ENCODE results near the gene INAFM2.

INAFM2 gene

DNA sequence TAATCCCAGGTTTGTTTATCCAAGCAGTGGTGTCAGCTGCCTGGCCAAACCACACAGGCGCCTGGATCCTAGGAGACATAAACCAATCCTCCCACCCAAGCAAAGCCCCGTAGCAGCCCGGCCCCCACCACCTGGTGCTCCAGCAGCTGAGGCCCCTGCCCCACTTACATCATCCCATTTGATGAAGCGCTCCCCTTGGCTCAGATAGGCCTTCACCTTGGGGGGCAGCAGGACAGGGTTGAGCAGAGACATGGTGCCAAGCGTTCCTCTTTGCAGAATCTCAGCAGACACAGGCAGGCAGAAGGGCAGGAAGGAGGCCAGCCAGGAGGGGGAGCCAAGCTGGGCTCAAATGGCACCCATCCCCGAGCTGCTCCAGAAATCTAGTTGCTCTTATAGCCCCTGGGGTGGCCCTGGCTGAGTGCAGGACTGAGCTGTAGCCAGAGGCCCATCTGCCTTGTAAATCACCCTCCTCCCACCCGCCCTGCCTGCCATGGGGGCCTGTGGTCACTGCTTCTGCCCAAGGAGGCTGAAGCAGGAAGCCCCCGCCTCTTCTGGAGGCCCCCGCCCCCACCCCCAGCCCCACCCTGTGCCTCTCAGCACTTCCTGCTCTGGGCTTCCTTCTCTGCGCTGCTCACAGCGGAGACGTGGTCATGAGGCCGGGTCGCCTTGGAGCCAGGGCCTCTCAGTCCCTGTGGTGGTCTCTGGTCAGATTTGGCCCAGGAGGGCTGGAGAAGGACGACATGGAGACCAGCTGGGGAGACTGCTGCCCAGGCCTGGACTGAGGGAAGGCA, 15.9 kb upstream of the INAFM2 start, which contains the start of gene PLCB2:
Gene PLCB2 (minus strand): TSS at position 515 of the 791 bp plus-strand sequence. CDS start 263 bp downstream, at position 252.
- no peak for DNase-seq

- no peak for DNase-seq
These were observed 14.1 kb upstream of the INAFM2 start for GRCh38 chr15:40309344-40309862.

DNA sequence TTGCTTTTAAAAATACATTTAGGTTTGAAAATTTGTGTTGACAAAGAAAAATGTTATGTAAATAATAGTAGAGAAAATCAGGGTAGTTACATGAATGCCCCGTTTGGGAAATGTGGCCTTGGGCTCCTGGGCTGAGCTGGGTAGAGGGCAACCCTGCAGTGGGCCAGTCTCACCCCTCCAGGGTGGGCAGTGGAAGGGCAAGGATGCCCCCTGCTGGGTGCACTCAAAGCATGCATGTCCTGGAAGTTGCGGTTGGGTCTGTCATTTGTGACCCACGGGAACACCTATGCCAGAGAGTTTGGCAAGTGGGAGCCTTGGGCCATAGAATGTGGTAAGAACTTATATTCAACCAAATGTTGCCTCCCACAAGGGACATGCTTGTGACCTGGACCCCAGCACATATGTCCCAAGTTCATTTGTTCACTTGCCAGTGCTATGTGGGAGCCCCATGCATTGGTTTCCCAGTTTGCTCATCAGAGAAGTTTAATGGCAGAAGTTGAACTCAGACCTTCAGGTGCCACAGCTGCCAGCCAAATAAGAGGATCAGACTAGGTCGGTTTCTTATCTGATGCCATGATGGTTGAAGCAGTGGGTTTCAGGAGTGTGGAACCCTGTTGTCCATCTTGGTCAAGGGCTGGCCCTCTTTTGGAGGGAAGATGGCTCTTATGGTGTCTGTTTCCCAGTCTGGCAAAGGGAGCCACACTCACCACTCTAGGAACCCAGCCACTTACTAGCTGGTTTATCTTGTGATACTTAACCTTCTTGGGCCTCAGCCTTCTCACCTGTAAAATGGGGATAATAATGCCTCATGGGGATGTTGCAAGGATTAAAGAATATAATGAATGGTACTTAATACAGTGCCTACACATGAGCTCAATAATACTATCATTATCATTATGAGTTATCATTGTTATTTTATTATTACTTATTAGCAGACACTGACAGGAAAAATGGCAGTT, 13.2 kb upstream of the INAFM2 start:
- no peak for DNase-seq

GRCh38 chr15:40310993-40311392, 12.5 kb upstream of the INAFM2 start:
- DNase-seq = no peak

DNA sequence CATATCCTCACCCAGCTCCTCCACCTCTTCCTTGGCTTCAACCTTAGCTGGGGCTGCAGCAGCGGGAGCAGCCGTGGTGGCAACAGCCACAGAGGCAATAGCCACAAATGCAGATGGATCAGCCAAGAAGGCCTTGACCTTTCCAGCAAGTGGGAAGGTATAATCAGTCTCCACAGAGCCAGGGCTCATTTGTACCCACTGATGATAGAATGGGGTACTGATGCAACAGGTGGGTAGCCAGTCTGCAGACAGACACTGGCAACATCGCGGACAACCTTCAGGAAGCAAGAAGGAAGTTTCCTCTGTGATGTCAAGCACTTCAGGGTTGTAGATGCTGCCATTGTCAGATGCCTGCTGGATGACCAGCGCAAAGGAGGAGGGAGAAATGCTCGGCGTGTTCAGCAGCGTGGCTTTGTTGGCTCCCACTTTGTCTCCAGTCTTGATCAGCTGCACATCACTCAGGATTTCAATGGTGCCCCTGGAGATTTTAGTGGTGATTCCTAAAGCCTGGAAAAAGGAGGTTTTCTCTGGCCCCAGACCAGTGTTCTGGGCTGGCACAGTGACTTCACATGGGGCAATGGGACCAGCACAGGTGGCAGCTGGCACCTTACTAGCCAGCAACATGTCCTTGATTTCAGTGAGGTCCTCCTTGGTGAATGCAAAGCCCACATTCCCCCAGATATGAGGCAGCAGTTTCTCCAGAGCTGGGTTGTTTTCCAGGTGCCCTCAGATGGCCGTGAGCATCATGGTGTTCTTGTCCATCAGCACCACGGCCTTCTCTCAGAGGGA, 10.9 kb upstream of the INAFM2 start:
- DNase-seq = no peak

GRCh38 chr15:40313531-40314398, 9.7 kb upstream of the INAFM2 start:
- peak; percentile 61 for DNase-seq

- no peak for DNase-seq
These were observed 8.7 kb upstream of the INAFM2 start for GRCh38 chr15:40314723-40315276.

DNA sequence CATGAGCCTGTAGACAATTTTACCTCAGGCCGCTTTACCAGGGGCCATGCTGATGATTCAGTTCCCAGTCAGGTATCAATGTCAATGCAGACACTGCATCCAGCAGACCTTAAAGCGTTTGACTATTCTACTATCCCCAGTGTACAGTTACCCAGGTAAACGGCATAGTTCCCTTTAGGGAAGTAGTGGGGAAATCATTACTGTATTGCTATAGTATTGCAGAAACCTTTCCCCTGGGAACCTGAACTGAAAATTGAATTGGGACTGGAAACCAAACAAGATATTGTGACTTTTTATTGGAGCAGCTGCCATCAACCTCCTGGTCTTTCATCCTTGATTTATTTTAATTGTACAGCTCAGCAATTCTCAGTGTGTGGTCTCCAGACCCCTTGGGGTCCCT, 6.6 kb upstream of the INAFM2 start:
- DNase-seq = no peak

DNA sequence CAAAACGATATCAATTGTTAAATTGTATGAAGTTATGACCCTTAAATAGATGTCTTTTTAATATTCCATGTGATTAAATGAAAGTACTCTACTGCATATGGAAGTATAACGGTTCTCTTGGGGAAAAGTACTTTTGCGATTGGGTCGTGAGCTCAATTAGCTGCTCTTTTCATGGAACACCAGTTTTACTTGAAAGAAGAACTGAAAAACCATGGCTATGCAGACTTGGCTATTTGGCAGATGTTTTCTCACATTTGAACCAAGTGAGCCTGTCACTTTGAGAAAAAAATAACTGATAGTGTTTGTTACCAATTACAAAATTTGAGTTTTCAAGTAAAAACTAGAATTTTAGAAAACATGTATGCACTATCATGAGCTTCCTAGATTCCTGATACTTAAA, 5.9 kb upstream of the INAFM2 start:
- DNase-seq = no peak

- no peak for DNase-seq
These were observed 3.1 kb upstream of the INAFM2 start for GRCh38 chr15:40320409-40320808.

- peak; percentile 43 for DNase-seq
These were observed 2.5 kb upstream of the INAFM2 start for GRCh38 chr15:40320931-40321371.

DNA sequence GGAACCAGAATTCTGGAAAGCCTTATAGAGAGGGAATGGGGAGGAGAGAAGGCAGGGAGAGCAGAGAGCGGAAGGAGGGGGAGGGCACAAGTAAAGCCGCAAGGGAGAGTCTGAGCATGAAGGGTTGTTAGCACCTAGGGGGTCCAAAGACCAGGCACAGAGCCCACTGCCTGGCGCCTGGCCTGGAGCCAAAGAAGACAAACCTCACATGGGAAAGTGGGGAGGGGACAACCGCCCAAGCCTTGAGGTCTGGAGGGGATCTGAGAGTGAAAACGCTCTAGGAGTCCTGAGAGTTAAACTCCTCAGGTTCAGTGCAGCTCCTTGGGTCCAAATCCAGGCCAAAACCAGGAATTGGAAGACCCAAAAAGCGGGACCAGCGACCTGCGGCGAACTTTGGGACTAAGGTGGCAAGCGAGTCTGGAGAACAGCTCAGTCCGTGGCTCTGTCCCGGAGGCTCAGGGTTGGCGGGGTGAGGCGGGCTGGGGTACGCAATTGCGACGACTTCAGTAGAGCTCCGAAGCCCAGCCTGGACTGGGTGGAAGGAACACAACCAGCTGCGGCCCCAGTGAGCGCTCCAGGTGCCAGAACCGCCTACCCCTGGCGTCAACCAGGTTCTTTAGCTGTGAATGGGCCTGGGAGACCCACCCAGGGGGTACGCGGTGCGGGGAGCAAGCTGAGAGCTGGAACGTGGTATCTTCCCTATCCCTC, 807 bp upstream of the INAFM2 start:
- DNase-seq = no peak

GRCh38 chr15:40323953-40324937, 753 bp downstream of the INAFM2 start:
- DNase-seq = no peak

DNA sequence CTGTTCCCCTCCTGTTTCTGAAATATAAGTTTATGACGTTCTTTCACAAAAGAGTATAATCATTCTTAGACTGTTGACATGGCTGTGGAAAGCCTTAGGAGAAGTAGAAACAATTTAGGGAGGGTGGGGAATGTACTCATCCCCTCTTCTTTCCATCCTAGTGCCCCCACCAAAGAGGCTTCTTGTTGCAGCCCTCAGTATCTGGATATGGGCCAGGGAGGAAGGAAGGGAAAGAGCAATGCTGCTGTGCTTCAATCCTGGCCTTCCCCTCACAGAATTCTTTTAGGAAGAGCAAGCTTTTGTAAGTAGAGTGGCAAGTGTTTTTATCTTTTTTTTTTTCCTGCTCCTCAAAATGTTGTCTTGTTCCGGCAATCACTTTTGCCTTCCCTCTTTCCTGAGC, 1.7 kb downstream of the INAFM2 start:
- no peak for DNase-seq

DNA sequence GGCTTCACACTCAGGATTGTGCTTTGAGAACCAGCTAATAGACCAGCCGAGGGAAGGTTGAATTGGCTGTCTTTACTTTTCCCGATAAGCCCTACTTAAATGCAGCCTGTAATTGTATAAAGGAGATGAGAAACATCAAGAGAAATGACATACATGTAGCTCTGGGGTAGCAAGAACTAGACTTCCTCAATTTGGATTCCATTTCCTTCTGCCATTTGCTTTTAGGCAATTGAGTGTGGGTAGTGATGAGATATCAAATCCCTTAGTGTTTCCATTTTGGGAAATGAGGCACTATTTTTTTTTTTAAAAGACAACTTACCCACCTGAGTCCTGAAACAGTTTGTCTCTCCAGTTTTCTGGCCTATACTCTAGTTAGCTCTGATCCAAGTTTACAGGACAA, 2.2 kb downstream of the INAFM2 start:
- no peak for DNase-seq

- DNase-seq = no peak
These were observed 4.0 kb downstream of the INAFM2 start for GRCh38 chr15:40327457-40327856.

- no peak for DNase-seq
These were observed 4.7 kb downstream of the INAFM2 start for GRCh38 chr15:40328176-40328575.

DNA sequence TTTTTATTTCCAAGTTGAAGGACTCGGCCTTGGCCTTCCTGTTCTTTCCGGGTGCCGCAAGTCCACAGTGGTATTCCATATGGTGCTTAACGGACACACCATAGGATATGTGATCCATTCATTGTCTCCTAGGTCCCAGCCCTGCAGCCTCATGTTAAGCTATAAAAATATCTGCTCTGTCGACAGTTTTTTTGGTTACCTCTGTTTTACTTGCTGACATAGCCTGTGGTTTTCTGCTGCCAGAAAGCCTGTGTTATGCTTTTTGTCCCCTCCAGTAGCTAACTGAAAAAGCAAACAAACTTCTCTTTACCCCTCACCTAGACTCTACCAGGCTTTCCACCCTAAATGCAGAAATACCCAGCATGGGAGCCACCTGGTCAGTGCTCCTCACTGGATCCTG, 5.3 kb downstream of the INAFM2 start:
- no peak for DNase-seq

DNA sequence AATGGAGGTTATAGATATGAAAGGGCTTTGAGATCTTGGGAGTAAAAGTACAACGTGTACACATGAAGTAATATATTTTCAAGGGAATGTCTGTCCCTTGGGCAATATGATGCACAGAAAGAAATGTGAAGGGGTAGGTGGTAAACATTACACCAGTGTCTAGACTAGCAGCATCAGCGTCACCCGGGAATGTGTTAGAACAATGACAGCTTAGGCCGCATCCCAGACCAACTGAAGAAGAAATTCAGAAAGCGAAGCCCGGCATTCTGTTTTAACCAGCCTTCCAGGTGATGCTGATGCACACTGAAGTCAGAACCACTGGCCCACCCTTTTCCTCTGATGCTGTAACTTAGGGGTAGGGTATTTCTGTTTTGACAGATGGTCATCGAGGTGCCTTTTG, 6.3 kb downstream of the INAFM2 start:
- DNase-seq = no peak

Measured in NCI-H1048 (cell line).